ENCODE data around the gene OR52N5.

DNA sequence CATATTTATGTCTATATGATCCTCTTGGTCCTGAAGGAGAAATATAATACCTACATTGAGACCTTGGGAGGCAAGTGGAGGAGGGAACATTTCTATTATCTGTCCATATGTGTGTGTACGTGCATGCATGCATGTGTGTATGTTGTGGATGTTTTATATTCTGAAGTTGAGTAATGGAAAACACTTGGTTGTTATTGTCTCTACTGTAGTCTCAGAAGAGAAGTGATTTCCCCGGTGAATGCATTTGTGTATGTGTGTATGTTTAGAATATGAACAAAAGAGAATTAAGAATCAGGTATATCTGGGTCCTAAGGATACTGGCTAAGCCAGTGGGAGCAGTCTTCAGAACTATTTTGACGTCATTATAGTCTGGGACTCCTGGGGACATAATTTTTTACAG is 8.0 kb upstream of the OR52N5 start, which contains the start of gene OR52N1:
- no peak for TF ChIP-seq KAT8 (CRISPR knock-in tag; IDR thresholded peaks at IDR 0.05)
- TF ChIP-seq RNF2 (conservative IDR thresholded peaks at IDR 0.05; ENCODE audit: low read depth) = no peak
- TF ChIP-seq, protein P1, sequence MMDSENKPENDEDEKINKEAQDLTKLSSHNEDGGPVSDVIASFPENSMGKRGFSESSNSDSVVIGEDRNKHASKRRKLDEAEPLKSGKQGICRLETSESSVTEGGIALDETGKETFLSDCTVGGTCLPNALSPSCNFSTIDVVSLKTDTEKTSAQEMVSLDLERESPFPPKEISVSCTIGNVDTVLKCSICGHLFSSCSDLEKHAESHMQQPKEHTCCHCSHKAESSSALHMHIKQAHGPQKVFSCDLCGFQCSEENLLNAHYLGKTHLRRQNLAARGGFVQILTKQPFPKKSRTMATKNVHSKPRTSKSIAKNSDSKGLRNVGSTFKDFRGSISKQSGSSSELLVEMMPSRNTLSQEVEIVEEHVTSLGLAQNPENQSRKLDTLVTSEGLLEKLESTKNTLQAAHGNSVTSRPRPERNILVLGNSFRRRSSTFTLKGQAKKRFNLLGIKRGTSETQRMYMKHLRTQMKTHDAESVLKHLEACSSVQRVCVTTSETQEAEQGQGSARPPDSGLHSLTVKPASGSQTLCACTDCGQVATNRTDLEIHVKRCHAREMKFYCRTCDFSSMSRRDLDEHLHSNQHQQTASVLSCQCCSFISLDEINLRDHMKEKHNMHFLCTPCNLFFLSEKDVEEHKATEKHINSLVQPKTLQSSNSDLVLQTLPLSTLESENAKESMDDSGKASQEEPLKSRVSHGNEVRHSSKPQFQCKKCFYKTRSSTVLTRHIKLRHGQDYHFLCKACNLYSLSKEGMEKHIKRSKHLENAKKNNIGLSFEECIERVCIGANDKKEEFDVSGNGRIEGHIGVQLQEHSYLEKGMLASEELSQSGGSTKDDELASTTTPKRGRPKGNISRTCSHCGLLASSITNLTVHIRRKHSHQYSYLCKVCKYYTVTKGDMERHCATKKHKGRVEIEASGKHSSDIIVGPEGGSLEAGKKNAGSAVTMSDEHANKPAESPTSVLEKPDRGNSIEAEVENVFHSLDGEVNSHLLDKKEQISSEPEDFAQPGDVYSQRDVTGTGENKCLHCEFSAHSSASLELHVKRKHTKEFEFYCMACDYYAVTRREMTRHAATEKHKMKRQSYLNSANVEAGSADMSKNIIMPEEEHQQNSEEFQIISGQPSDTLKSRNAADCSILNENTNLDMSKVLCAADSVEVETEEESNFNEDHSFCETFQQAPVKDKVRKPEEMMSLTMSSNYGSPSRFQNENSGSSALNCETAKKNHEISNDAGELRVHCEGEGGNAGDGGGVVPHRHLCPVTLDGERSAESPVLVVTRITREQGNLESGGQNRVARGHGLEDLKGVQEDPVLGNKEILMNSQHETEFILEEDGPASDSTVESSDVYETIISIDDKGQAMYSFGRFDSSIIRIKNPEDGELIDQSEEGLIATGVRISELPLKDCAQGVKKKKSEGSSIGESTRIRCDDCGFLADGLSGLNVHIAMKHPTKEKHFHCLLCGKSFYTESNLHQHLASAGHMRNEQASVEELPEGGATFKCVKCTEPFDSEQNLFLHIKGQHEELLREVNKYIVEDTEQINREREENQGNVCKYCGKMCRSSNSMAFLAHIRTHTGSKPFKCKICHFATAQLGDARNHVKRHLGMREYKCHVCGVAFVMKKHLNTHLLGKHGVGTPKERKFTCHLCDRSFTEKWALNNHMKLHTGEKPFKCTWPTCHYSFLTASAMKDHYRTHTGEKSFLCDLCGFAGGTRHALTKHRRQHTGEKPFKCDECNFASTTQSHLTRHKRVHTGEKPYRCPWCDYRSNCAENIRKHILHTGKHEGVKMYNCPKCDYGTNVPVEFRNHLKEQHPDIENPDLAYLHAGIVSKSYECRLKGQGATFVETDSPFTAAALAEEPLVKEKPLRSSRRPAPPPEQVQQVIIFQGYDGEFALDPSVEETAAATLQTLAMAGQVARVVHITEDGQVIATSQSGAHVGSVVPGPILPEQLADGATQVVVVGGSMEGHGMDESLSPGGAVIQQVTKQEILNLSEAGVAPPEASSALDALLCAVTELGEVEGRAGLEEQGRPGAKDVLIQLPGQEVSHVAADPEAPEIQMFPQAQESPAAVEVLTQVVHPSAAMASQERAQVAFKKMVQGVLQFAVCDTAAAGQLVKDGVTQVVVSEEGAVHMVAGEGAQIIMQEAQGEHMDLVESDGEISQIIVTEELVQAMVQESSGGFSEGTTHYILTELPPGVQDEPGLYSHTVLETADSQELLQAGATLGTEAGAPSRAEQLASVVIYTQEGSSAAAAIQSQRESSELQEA (CRISPR knock-in tag; IDR thresholded peaks at IDR 0.05; ENCODE audit: not compliant biosample characterization) = no peak
- TF ChIP-seq ZBTB7A (CRISPR knock-in tag; IDR thresholded peaks at IDR 0.05) = no peak
- TF ChIP-seq ZKSCAN1 (IDR thresholded peaks at IDR 0.05; ENCODE audit: low read length) = no peak
- TF ChIP-seq, protein P2, sequence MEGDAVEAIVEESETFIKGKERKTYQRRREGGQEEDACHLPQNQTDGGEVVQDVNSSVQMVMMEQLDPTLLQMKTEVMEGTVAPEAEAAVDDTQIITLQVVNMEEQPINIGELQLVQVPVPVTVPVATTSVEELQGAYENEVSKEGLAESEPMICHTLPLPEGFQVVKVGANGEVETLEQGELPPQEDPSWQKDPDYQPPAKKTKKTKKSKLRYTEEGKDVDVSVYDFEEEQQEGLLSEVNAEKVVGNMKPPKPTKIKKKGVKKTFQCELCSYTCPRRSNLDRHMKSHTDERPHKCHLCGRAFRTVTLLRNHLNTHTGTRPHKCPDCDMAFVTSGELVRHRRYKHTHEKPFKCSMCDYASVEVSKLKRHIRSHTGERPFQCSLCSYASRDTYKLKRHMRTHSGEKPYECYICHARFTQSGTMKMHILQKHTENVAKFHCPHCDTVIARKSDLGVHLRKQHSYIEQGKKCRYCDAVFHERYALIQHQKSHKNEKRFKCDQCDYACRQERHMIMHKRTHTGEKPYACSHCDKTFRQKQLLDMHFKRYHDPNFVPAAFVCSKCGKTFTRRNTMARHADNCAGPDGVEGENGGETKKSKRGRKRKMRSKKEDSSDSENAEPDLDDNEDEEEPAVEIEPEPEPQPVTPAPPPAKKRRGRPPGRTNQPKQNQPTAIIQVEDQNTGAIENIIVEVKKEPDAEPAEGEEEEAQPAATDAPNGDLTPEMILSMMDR (CRISPR knock-in tag; IDR thresholded peaks at IDR 0.05) = no peak
- TF ChIP-seq SRF (IDR thresholded peaks at IDR 0.05; ENCODE audit: low read depth, low read length) = no peak
- TF ChIP-seq HDAC2 (CRISPR knock-in tag; IDR thresholded peaks at IDR 0.05) = no peak
- no peak for TF ChIP-seq SMC3 (IDR thresholded peaks at IDR 0.05; ENCODE audit: low read length)
- no peak for TF ChIP-seq XRCC5 (optimal IDR thresholded peaks at IDR 0.05; ENCODE audit: low read length)
